ENCODE data around the gene ASB6. TPM values are rescaled to one million over a fixed set of nuclear protein-coding genes. Genes with fewer than 3 reads are reported as not detected.

Gene ASB6
- total RNA-seq, 2 experiments from 2014 or later = 24.9 to 25.1 TPM

- DNase-seq = no peak
- no peaks in the 10 kb centered on the region for H3K36me3 Mint-ChIP-seq
- no peaks in the 10 kb centered on the region for H3K9me3 Mint-ChIP-seq
- H3K4me3 Mint-ChIP-seq = no peak overlapping the region
- no peaks in the 10 kb centered on the region for H3K4me1 Mint-ChIP-seq
- H3K27ac Mint-ChIP-seq = no peak overlapping the region
- H3K27me3 Mint-ChIP-seq = no peaks in the 10 kb centered on the region
Measured at GRCh38 chr9:129655696-129656095, 13.7 kb upstream of the ASB6 start.

GRCh38 chr9:129655154-129655553 is 13.2 kb upstream of the ASB6 start:
- H3K4me3 Mint-ChIP-seq = no peak overlapping the region
- H3K27ac Mint-ChIP-seq = no peak overlapping the region
- no peaks in the 10 kb centered on the region for H3K36me3 Mint-ChIP-seq
- H3K4me1 Mint-ChIP-seq = no peaks in the 10 kb centered on the region
- DNase-seq = no peak
- H3K27me3 Mint-ChIP-seq = no peaks in the 10 kb centered on the region
- H3K9me3 Mint-ChIP-seq = no peaks in the 10 kb centered on the region

GRCh38 chr9:129654554-129655040 is 12.6 kb upstream of the ASB6 start:
- DNase-seq = no peak
- H3K36me3 Mint-ChIP-seq = no peaks in the 10 kb centered on the region
- H3K27me3 Mint-ChIP-seq = no peaks in the 10 kb centered on the region
- no peaks in the 10 kb centered on the region for H3K4me1 Mint-ChIP-seq
- H3K27ac Mint-ChIP-seq = no peak overlapping the region
- no peak overlapping the region for H3K4me3 Mint-ChIP-seq
- no peaks in the 10 kb centered on the region for H3K9me3 Mint-ChIP-seq

GRCh38 chr9:129653823-129654553 is 12.0 kb upstream of the ASB6 start:
- no peak for DNase-seq

GRCh38 chr9:129650680-129651235 is 8.8 kb upstream of the ASB6 start:
- Mint-ChIP-seq H3K9me3 (no peaks in the 10 kb centered on the region), H3K27me3 (no peaks in the 10 kb centered on the region), H3K27ac (no peak overlapping the region), H3K36me3 (no peaks in the 10 kb centered on the region), H3K4me3 (no peak overlapping the region), H3K4me1 (no peaks in the 10 kb centered on the region)
- no peak for DNase-seq

More at GRCh38 chr9:129653823-129654553, 12.0 kb upstream of the ASB6 start:
- Mint-ChIP-seq H3K9me3 (no peaks in the 10 kb centered on the region), H3K4me3 (no peak overlapping the region), H3K27me3 (no peaks in the 10 kb centered on the region), H3K36me3 (no peaks in the 10 kb centered on the region), H3K4me1 (no peaks in the 10 kb centered on the region), H3K27ac (no peak overlapping the region)

- H3K9me3 Mint-ChIP-seq = no peaks in the 10 kb centered on the region
- H3K36me3 Mint-ChIP-seq = no peaks in the 10 kb centered on the region
- no peak for DNase-seq
- no peaks in the 10 kb centered on the region for H3K27me3 Mint-ChIP-seq
- no peak overlapping the region for H3K4me3 Mint-ChIP-seq
- H3K4me1 Mint-ChIP-seq = no peaks in the 10 kb centered on the region
- H3K27ac Mint-ChIP-seq = no peak overlapping the region
Measured at GRCh38 chr9:129649726-129650679, 8.1 kb upstream of the ASB6 start.

GRCh38 chr9:129648764-129649115 is 6.8 kb upstream of the ASB6 start:
- Mint-ChIP-seq H3K9me3 (no peaks in the 10 kb centered on the region), H3K4me1 (no peaks in the 10 kb centered on the region), H3K27me3 (no peaks in the 10 kb centered on the region), H3K27ac (no peak overlapping the region), H3K36me3 (no peaks in the 10 kb centered on the region), H3K4me3 (no peak overlapping the region)
- no peak for DNase-seq

GRCh38 chr9:129648092-129648763 is 6.3 kb upstream of the ASB6 start:
- DNase-seq = no peak
- no peaks in the 10 kb centered on the region for H3K36me3 Mint-ChIP-seq
- no peaks in the 10 kb centered on the region for H3K4me1 Mint-ChIP-seq
- H3K9me3 Mint-ChIP-seq = no peaks in the 10 kb centered on the region
- no peak overlapping the region for H3K27ac Mint-ChIP-seq
- H3K4me3 Mint-ChIP-seq = no peak overlapping the region
- no peaks in the 10 kb centered on the region for H3K27me3 Mint-ChIP-seq

GRCh38 chr9:129647635-129648034 is 5.7 kb upstream of the ASB6 start:
- Mint-ChIP-seq H3K27me3 (no peaks in the 10 kb centered on the region), H3K4me1 (no peaks in the 10 kb centered on the region), H3K27ac (no peak overlapping the region), H3K9me3 (no peaks in the 10 kb centered on the region), H3K4me3 (no peak overlapping the region), H3K36me3 (no peaks in the 10 kb centered on the region)
- no peak for DNase-seq

- Mint-ChIP-seq H3K4me3 (no peak overlapping the region), H3K36me3 (no peaks in the 10 kb centered on the region), H3K4me1 (peaks cover 2% of the 10 kb centered on the region), H3K27me3 (no peaks in the 10 kb centered on the region), H3K9me3 (no peaks in the 10 kb centered on the region), H3K27ac (no peak overlapping the region)
- no peak for DNase-seq
Measured at GRCh38 chr9:129646654-129647053, 4.7 kb upstream of the ASB6 start.

GRCh38 chr9:129646252-129646651 is 4.3 kb upstream of the ASB6 start:
- Mint-ChIP-seq H3K36me3 (no peaks in the 10 kb centered on the region), H3K4me3 (no peak overlapping the region), H3K9me3 (no peaks in the 10 kb centered on the region), H3K27me3 (no peaks in the 10 kb centered on the region), H3K4me1 (peaks cover 2% of the 10 kb centered on the region), H3K27ac (no peak overlapping the region)
- DNase-seq = no peak

- no peak overlapping the region for H3K4me3 Mint-ChIP-seq
- H3K27me3 Mint-ChIP-seq = no peaks in the 10 kb centered on the region
- H3K9me3 Mint-ChIP-seq = no peaks in the 10 kb centered on the region
- DNase-seq = no peak
- H3K36me3 Mint-ChIP-seq = peaks cover 3% of the 10 kb centered on the region
- peaks cover 11% of the 10 kb centered on the region for H3K4me1 Mint-ChIP-seq
- H3K27ac Mint-ChIP-seq = no peak overlapping the region
Measured at GRCh38 chr9:129644902-129645301, 3.0 kb upstream of the ASB6 start.

- H3K36me3 Mint-ChIP-seq = peaks cover 3% of the 10 kb centered on the region
- no peak for DNase-seq
- no peaks in the 10 kb centered on the region for H3K27me3 Mint-ChIP-seq
- no peak overlapping the region for H3K27ac Mint-ChIP-seq
- H3K4me1 Mint-ChIP-seq = peaks cover 11% of the 10 kb centered on the region
- no peaks in the 10 kb centered on the region for H3K9me3 Mint-ChIP-seq
- no peak overlapping the region for H3K4me3 Mint-ChIP-seq
Measured at GRCh38 chr9:129644365-129644764, 2.4 kb upstream of the ASB6 start.

- Mint-ChIP-seq H3K36me3 (peaks cover 3% of the 10 kb centered on the region), H3K27me3 (no peaks in the 10 kb centered on the region), H3K27ac (no peak overlapping the region), H3K4me1 (peaks cover 11% of the 10 kb centered on the region), H3K4me3 (no peak overlapping the region), H3K9me3 (no peaks in the 10 kb centered on the region)
- DNase-seq = no peak
Measured at GRCh38 chr9:129643706-129644105, 1.8 kb upstream of the ASB6 start.
